MM.1S (cell line): ENCODE results near the gene TCF12.

ENCODE experiments used
- DNase-seq: peaks from one replicate; pipeline ENCODE4 v3.0.0-alpha.2; 2015
- H2AFZ ChIP-seq: fragments of 300-600 bp; sonication (generic); 2 replicates; pipeline ENCODE4 v1.6.0; 2016; ENCODE audit warnings: antibody characterized with exemption, low read length
- H3F3A ChIP-seq: fragments of 300-600 bp; sonication (generic); 2 replicates; pipeline ENCODE4 v1.6.1; 2016; ENCODE audit warnings: mild to moderate bottlenecking, antibody characterized with exemption, low read length, moderate library complexity, mixed read lengths; ENCODE audit not compliant: insufficient read depth
- H3K27ac ChIP-seq: fragments of 300-600 bp; sonication (generic); 2 replicates; pipeline ENCODE4 v1.5.1; 2016; ENCODE audit warnings: mild to moderate bottlenecking, low read length
- H3K27me3 ChIP-seq: fragments of 300-600 bp; sonication (generic); replicated peaks from 2 replicates; pipeline ENCODE4 v1.6.0; 2016; ENCODE audit warnings: low read length; ENCODE audit not compliant: insufficient read depth
- H3K36me3 ChIP-seq: fragments of 300-600 bp; sonication (generic); replicated peaks from 2 replicates; pipeline ENCODE4 v1.6.1; 2016; ENCODE audit warnings: mild to moderate bottlenecking, low read length, mixed read lengths; ENCODE audit not compliant: insufficient read depth
- H3K4me1 ChIP-seq: fragments of 300-600 bp; sonication (generic); 2 replicates; pipeline ENCODE4 v1.6.1; 2016; ENCODE audit warnings: low read length, mixed read lengths
- H3K4me2 ChIP-seq: fragments of 300-600 bp; sonication (generic); 2 replicates; pipeline ENCODE4 v1.6.0; 2016; ENCODE audit warnings: low read depth, low read length
- H3K4me3 ChIP-seq: fragments of 300-600 bp; sonication (generic); 2 replicates; pipeline ENCODE4 v1.5.1; 2016; ENCODE audit warnings: low read length, mixed read lengths
- H3K79me2 ChIP-seq: fragments of 300-600 bp; sonication (generic); 2 replicates; pipeline ENCODE4 v1.6.1; 2016; ENCODE audit warnings: mixed run types, low read length, mixed read lengths
- H3K9ac ChIP-seq: fragments of 300-600 bp; sonication (generic); 2 replicates; pipeline ENCODE4 v1.6.1; 2016; ENCODE audit warnings: low read length, mixed read lengths
- H3K9me2 ChIP-seq: fragments of 300-600 bp; sonication (generic); replicated peaks from 2 replicates; pipeline ENCODE4 v1.6.1; 2016; ENCODE audit warnings: mild to moderate bottlenecking, low read length, mixed read lengths; ENCODE audit not compliant: insufficient read depth
- H3K9me3 ChIP-seq: fragments of 300-600 bp; sonication (generic); replicated peaks from 2 replicates; pipeline ENCODE4 v1.6.1; 2016; ENCODE audit warnings: mild to moderate bottlenecking, low read length, mixed read lengths; ENCODE audit not compliant: insufficient read depth
- H4K20me1 ChIP-seq: fragments of 300-600 bp; sonication (generic); 2 replicates; pipeline ENCODE4 v1.6.1; 2016; ENCODE audit warnings: mild to moderate bottlenecking, low read length, moderate library complexity, mixed read lengths; ENCODE audit not compliant: insufficient read depth
- CTCF ChIP-seq: fragments of 300-600 bp; sonication (generic); IDR thresholded peaks from 2 replicates; pipeline ENCODE4 v1.5.1; 2016; ENCODE audit warnings: antibody characterized with exemption, low read length, mixed read lengths
- EZH2 ChIP-seq: fragments of 300-600 bp; sonication (generic); optimal IDR thresholded peaks from 2 replicates; pipeline ENCODE3; 2017; ENCODE audit warnings: low read depth, mild to moderate bottlenecking, antibody characterized with exemption, low read length, mixed read lengths
- EZH2phosphoT487 ChIP-seq: fragments of 300-600 bp; sonication (generic); IDR thresholded peaks from 2 replicates; pipeline ENCODE4 v1.6.1; 2018; ENCODE audit warnings: antibody characterized with exemption, low read length

The TCF12 gene

DNA sequence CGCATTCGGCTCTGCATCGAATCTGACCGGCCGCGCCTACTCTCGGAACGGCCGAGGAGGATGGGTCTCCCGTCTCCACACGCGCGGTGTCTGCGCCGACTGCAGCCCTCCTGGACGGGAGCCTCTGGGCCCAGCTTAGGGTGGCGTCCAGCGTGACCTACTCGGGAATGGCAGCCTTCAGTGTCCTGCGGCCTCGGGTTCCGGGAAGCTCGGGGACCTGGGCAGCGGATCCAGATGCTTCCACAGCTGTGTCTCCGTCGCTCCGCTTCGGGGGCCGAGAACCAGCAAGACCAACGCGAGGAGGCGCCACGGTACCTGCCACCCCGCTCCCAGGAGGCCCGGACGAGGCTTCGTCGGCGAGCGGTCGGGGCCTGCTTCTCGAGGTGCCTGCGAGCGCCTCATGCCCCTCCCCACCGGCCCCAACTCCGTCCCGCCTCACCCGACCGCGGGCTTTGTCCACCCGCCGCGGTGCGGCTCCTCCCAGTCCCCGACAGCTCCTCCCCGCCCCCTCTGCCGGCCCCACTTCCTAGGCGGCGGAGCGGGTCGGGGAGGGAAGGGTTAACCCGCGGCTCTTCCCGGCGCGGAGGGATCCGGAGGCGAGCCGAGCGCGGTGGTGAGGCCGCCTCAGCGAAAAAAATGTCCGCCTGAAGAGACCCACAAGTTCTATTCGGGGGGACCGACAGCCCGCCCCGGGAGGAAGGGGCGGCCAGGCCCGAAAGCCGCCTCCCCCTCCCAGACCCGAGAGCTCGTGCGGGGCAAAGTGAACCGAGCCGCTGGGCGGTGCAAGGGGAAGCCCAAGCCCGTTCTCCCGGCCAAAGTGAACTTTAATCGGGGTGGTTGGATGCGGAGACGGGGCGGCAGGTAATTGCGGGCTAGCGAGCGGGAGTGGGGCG lies at the start of gene TCF12:
Gene TCF12, plus strand, starts transcription at position 599 of the 893 bp plus-strand sequence. CDS start 1,270 bp downstream, outside the sequence.
- H3K4me3 ChIP-seq, result peak within 1 kb of the TSS; percentile 90
- H3K79me2 ChIP-seq, result peaks cover 17% of the 10 kb centered on the region
- peaks cover 13% of the 10 kb centered on the region for H3K4me1 ChIP-seq

GRCh38 chr15:56869573-56869972 lies 48.9 kb upstream of the TCF12 start:
- DNase-seq, result peak; percentile 36

More for the DNA sequence above, at the start of gene TCF12:
- Histone ChIP-seq H3F3A (0 out of 2 replicates have a peak, but pooled peaks cover 4% of the 10 kb centered on the region), H3K9me3 (no peaks in the 10 kb centered on the region), H4K20me1 (no peaks in the 10 kb centered on the region), H3K4me2 (peak within 1 kb of the TSS; percentile 90), H3K27me3 (no peaks in the 10 kb centered on the region), H3K9me2 (no peaks in the 10 kb centered on the region), H3K9ac (peak within 1 kb of the TSS; percentile 84), H3K36me3 (no peaks in the 10 kb centered on the region; the same call in 1 of the 2 replicates), H3K27ac (peak within 1 kb of the TSS; percentile 60; the same call in 1 of the 2 replicates), H2AFZ (peak within 1 kb of the TSS; percentile 98)
- DNase-seq, result peak; percentile 91
- TF ChIP-seq CTCF (peak; percentile 46), EZH2 (no peak)

DNA sequence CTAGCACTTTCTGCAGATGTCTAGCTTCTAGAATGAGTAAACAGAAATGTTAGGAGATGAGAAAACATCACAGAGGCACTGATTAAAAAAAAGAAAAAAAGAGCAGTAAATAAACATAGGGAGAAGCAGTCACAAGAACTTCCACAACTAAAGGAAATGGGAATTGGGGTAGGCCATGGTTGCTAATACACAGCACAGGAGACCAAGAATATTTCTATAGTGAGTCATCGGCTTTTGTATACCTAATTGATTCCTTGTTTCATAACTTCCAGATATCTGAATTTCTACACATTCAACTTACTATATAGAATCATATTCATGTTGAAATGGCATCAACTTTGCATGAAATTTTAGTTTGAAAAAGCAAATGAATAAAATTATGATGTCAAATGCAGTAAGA lies 47.3 kb upstream of the TCF12 start:
- Histone ChIP-seq H3K4me1 (no peaks in the 10 kb centered on the region), H3K4me3 (no peak overlapping the region), H3K4me2 (no peak overlapping the region), H3K27ac (no peak overlapping the region), H3K9me2 (no peaks in the 10 kb centered on the region), H3K36me3 (no peaks in the 10 kb centered on the region), H3K9ac (no peak overlapping the region), H3K27me3 (no peaks in the 10 kb centered on the region), H2AFZ (no peak overlapping the region), H4K20me1 (no peaks in the 10 kb centered on the region), H3K79me2 (no peaks in the 10 kb centered on the region), H3F3A (no peaks in the 10 kb centered on the region), H3K9me3 (no peaks in the 10 kb centered on the region)
- no peak for DNase-seq
- TF ChIP-seq EZH2phosphoT487, result no peak
- TF ChIP-seq EZH2, result no peak
- no peak for TF ChIP-seq CTCF

More at GRCh38 chr15:56869573-56869972, 48.9 kb upstream of the TCF12 start:
- no peaks in the 10 kb centered on the region for H3K9me3 ChIP-seq
- H3K9ac ChIP-seq, result no peak overlapping the region
- no peaks in the 10 kb centered on the region for H3K36me3 ChIP-seq
- no peaks in the 10 kb centered on the region for H3F3A ChIP-seq
- no peaks in the 10 kb centered on the region for H3K9me2 ChIP-seq
- no peak overlapping the region for H3K4me3 ChIP-seq
- TF ChIP-seq EZH2 (no peak), CTCF (peak; percentile 71)
- H3K4me2 ChIP-seq, result no peak overlapping the region
- no peak overlapping the region for H3K27ac ChIP-seq
- no peaks in the 10 kb centered on the region for H3K4me1 ChIP-seq
- H4K20me1 ChIP-seq, result no peaks in the 10 kb centered on the region
- no peak overlapping the region for H2AFZ ChIP-seq
- H3K79me2 ChIP-seq, result no peaks in the 10 kb centered on the region
- no peaks in the 10 kb centered on the region for H3K27me3 ChIP-seq
